Measurements from ENCODE around the gene REXO5. TPM values are rescaled to one million over a fixed set of nuclear protein-coding genes. Genes with fewer than 3 reads are reported as not detected.

REXO5 gene
- total and polyA plus RNA-seq, 2 donors (not counting 3 experiments of a cell fraction or from before 2014, with no cell fraction given) = 2.3 to 11.5 TPM

DNA sequence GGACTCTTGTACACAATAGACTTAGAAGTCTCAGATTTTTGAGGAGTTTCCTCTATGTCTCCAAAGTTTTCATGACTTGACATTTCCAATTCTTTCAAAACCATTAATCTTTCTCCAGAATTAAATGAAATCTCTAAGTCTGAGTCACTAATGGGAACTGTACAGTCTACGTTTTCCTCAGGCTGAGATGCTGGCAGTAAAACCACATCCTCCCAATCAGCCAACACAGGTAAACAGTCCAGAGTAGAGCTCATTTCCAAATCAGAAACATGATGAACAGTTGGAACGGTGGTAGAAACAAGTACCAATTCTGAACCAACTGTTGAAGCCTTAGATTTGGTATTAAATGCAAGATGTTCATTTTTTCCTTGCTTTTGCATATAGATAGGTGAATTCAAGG lies 8.0 kb upstream of the REXO5 start:
- POLR2A ChIA-PET = no interaction called here
- no TSS peak for BruUV-seq (replicated peaks)

More for the DNA sequence above, 8.0 kb upstream of the REXO5 start:
- DNase-seq (ENCODE audit: low read depth, low spot score) = no peak
- H3K4me1 ChIP-seq (ENCODE audit: control insufficient read depth, extremely low read depth, insufficient read depth, low read length) = peaks cover 6% of the 10 kb centered on the region
- H4K20me1 ChIP-seq (replicated peaks; ENCODE audit: control insufficient read depth, extremely low read depth, insufficient read depth, low read length) = no peaks in the 10 kb centered on the region
- CTCF ChIA-PET = interaction anchor here (1.5 to 3.2 kb wide), 3 partner anchors 19 to 286 kb away, joined by 4 to 12 read pairs (median 6); no protein-coding TSS in a partner anchor
- no peaks in the 10 kb centered on the region for H3K27me3 ChIP-seq (ENCODE audit: control insufficient read depth in 2 of 2, insufficient read depth in 2 of 2, low read length in 2 of 2)
- H3K9me1 ChIP-seq (replicated peaks; ENCODE audit: control insufficient read depth, extremely low read depth, insufficient read depth, low read length) = no peaks in the 10 kb centered on the region
- dilution Hi-C loops (cut with MboI; ENCODE audit: extremely low pct_ligation_motif_present, low sequenced_read_pairs) = no loop called here
- TF ChIP-seq JUN (IDR thresholded peaks at IDR 0.05; ENCODE audit: borderline replicate concordance, insufficient read depth, insufficient read length, low read depth) (no peak), MYC (IDR thresholded peaks at IDR 0.05; ENCODE audit: low read depth, low read length) (no peak), GATA2 (IDR thresholded peaks at IDR 0.05; ENCODE audit: insufficient read depth, insufficient read length, low read depth, low read length) (no peak), EZH2 (IDR thresholded peaks at IDR 0.05; ENCODE audit: borderline replicate concordance, low read depth, low read length, severe bottlenecking) (no peak), MAX (IDR thresholded peaks at IDR 0.05; ENCODE audit: insufficient read depth, insufficient read length) (no peak), POLR2AphosphoS5 (IDR thresholded peaks at IDR 0.05; ENCODE audit: insufficient read depth, low read depth, low read length) (no peak), FOS (IDR thresholded peaks at IDR 0.05; ENCODE audit: borderline replicate concordance, insufficient read depth, low read length) (no peak), POLR2A (IDR thresholded peaks at IDR 0.05; ENCODE audit: low read depth, low read length) (no peak)
- TF ChIP-seq, protein P1, sequence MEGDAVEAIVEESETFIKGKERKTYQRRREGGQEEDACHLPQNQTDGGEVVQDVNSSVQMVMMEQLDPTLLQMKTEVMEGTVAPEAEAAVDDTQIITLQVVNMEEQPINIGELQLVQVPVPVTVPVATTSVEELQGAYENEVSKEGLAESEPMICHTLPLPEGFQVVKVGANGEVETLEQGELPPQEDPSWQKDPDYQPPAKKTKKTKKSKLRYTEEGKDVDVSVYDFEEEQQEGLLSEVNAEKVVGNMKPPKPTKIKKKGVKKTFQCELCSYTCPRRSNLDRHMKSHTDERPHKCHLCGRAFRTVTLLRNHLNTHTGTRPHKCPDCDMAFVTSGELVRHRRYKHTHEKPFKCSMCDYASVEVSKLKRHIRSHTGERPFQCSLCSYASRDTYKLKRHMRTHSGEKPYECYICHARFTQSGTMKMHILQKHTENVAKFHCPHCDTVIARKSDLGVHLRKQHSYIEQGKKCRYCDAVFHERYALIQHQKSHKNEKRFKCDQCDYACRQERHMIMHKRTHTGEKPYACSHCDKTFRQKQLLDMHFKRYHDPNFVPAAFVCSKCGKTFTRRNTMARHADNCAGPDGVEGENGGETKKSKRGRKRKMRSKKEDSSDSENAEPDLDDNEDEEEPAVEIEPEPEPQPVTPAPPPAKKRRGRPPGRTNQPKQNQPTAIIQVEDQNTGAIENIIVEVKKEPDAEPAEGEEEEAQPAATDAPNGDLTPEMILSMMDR (IDR thresholded peaks at IDR 0.05; ENCODE audit: extremely low read depth in 1 of 2, insufficient read depth in 1 of 2, low read depth in 1 of 2, low read length in 2 of 2) = no peak
- no peaks in the 10 kb centered on the region for H3K36me3 ChIP-seq (ENCODE audit: control insufficient read depth in 2 of 2, extremely low read depth in 1 of 2, insufficient read depth in 2 of 2, low read length in 2 of 2)
- H3K27ac ChIP-seq (ENCODE audit: insufficient read depth, low read depth, low read length) = no peak overlapping the region
- H2AFZ ChIP-seq (ENCODE audit: low read depth, low read length) = no peak overlapping the region
- no peak overlapping the region for H3K4me2 ChIP-seq (ENCODE audit: insufficient read depth, low read length)
- no peak overlapping the region for H3K9ac ChIP-seq (replicated peaks; ENCODE audit: extremely low read depth, insufficient read depth, low read length)
- no peaks in the 10 kb centered on the region for H3K9me3 ChIP-seq (replicated peaks; ENCODE audit: control insufficient read depth, insufficient read depth, low read length)
- no peaks in the 10 kb centered on the region for H3K79me2 ChIP-seq (ENCODE audit: control insufficient read depth, insufficient read depth, low read length)
- FAIRE-seq = no peak
- no peak overlapping the region for H3K4me3 ChIP-seq (replicated peaks in 1 of 3; ENCODE audit: insufficient read depth in 1 of 3, low read depth in 1 of 3, low read length in 3 of 3)
- intact Hi-C loops (cut with micrococcal nuclease) = loop anchor here (2.0 kb wide), 1 partner anchor 284 kb away; no protein-coding TSS in a partner anchor

All from endothelial cell of umbilical vein (primary cell).